OCI-M2 (cell line): ENCODE measurements around the gene XPO6.
"Not testable (repeated sequence)": the region's sequence is repeated elsewhere in the genome, so short reads cannot be mapped to it uniquely, and the experiment has no call there.

ENCODE experiments used
- DNase-seq: peaks from one replicate; lab custom pipeline; 2025; ENCODE audit not compliant: unreplicated experiment; lab: John Stamatoyannopoulos, UW

The XPO6 gene

GRCh38 chr16:28211758-28212531, at the start of gene XPO6:
Gene XPO6 (minus strand): TSS chr16:28211965. CDS start chr16:28211368, 597 bp downstream.
- peak; percentile 62 for DNase-seq

GRCh38 chr16:28260193-28260592, 48.4 kb upstream of the XPO6 start:
- no peak for DNase-seq

GRCh38 chr16:28259781-28260150, 48.0 kb upstream of the XPO6 start:
- no peak for DNase-seq

- no peak for DNase-seq
These were observed 47.5 kb upstream of the XPO6 start for GRCh38 chr16:28259091-28259780.

GRCh38 chr16:28258567-28258966, 46.8 kb upstream of the XPO6 start:
- DNase-seq = no peak

- no peak for DNase-seq
These were observed 45.5 kb upstream of the XPO6 start for GRCh38 chr16:28257256-28257655.

- no peak for DNase-seq
These were observed 44.1 kb upstream of the XPO6 start for GRCh38 chr16:28255838-28256237.

GRCh38 chr16:28254158-28254557, 42.4 kb upstream of the XPO6 start:
- no peak for DNase-seq

- DNase-seq = no peak
These were observed 39.2 kb upstream of the XPO6 start for GRCh38 chr16:28250999-28251398.

- DNase-seq = not testable (repeated sequence)
These were observed 37.7 kb upstream of the XPO6 start for GRCh38 chr16:28249483-28249882.

- no peak for DNase-seq
These were observed 30.2 kb upstream of the XPO6 start for GRCh38 chr16:28241924-28242323.

GRCh38 chr16:28237754-28238357, 26.1 kb upstream of the XPO6 start:
- no peak for DNase-seq

GRCh38 chr16:28231763-28232162, 20.0 kb upstream of the XPO6 start:
- DNase-seq = no peak

- DNase-seq = not testable (repeated sequence)
These were observed 12.1 kb upstream of the XPO6 start for GRCh38 chr16:28223909-28224308.

- not testable (repeated sequence) for DNase-seq
These were observed 8.0 kb upstream of the XPO6 start for GRCh38 chr16:28219777-28220176.

GRCh38 chr16:28219282-28219681, 7.5 kb upstream of the XPO6 start:
- DNase-seq = no peak

GRCh38 chr16:28218109-28218508, 6.3 kb upstream of the XPO6 start:
- no peak for DNase-seq

GRCh38 chr16:28217326-28217725, 5.6 kb upstream of the XPO6 start:
- DNase-seq = no peak

GRCh38 chr16:28213396-28213795, 1.6 kb upstream of the XPO6 start:
- DNase-seq = no peak

- DNase-seq = no peak
These were observed 738 bp upstream of the XPO6 start for GRCh38 chr16:28212532-28212873.

GRCh38 chr16:28210979-28211588, 681 bp downstream of the XPO6 start:
- DNase-seq = no peak

GRCh38 chr16:28210264-28210663, 1.5 kb downstream of the XPO6 start:
- DNase-seq = no peak
